GM18909 (cell line): ENCODE measurements around the gene POU2F1.

ENCODE experiments used
- ATAC-seq: cut with Tn5 transposase; IDR thresholded peaks from one replicate; pipeline ENCODE4 v1.9.1; 2021; ENCODE audit warnings: mild to moderate bottlenecking; ENCODE audit not compliant: unreplicated experiment, poor library complexity

Gene POU2F1

GRCh38 chr1:167266965-167267364, 46.3 kb downstream of the POU2F1 start:
- no peak for ATAC-seq

- no peak for ATAC-seq
Observed at GRCh38 chr1:167268347-167268787, 47.7 kb downstream of the POU2F1 start.

- ATAC-seq: no peak
Observed at GRCh38 chr1:167270349-167271092, 49.8 kb downstream of the POU2F1 start.

- no peak for ATAC-seq
Observed at GRCh38 chr1:167272369-167272957, 51.8 kb downstream of the POU2F1 start.

- no peak for ATAC-seq
Observed at GRCh38 chr1:167273027-167273800, 52.5 kb downstream of the POU2F1 start.

GRCh38 chr1:167274061-167274460, 53.4 kb downstream of the POU2F1 start:
- no peak for ATAC-seq

- ATAC-seq: peak; percentile 86
Observed at GRCh38 chr1:167276969-167277368, 56.3 kb downstream of the POU2F1 start.

GRCh38 chr1:167278497-167278896, 57.8 kb downstream of the POU2F1 start:
- ATAC-seq: no peak

GRCh38 chr1:167280912-167281311, 60.2 kb downstream of the POU2F1 start:
- no peak for ATAC-seq

- no peak for ATAC-seq
Observed at GRCh38 chr1:167288390-167289074, 67.8 kb downstream of the POU2F1 start.

- no peak for ATAC-seq
Observed at GRCh38 chr1:167289075-167289442, 68.4 kb downstream of the POU2F1 start.

GRCh38 chr1:167289966-167290365, 69.3 kb downstream of the POU2F1 start:
- ATAC-seq: no peak

- ATAC-seq: no peak
Observed at GRCh38 chr1:167291539-167292185, 71.0 kb downstream of the POU2F1 start.

GRCh38 chr1:167292216-167292615, 71.5 kb downstream of the POU2F1 start:
- ATAC-seq: no peak

- no peak for ATAC-seq
Observed at GRCh38 chr1:167293057-167293456, 72.4 kb downstream of the POU2F1 start.

- no peak for ATAC-seq
Observed at GRCh38 chr1:167294528-167294927, 73.8 kb downstream of the POU2F1 start.

- no peak for ATAC-seq
Observed at GRCh38 chr1:167297222-167298214, 76.8 kb downstream of the POU2F1 start.

GRCh38 chr1:167298325-167298724, 77.6 kb downstream of the POU2F1 start:
- ATAC-seq: no peak

GRCh38 chr1:167301355-167301754, 80.7 kb downstream of the POU2F1 start:
- ATAC-seq: no peak
